K562 (cell line): ENCODE data around the gene BCL2L15. TPM values are rescaled to one million over a fixed set of nuclear protein-coding genes. Genes with fewer than 3 reads are reported as not detected.

ENCODE experiments used
- ATAC-seq: fragments of 200-7000 bp; cut with Tn5 transposase; 3 replicates; pipeline ENCODE4 v1.9.1; 2020; ENCODE audit warnings: moderate library complexity
- BruUV-seq: library from RNA; stranded (reverse); fragments of 400-500 nt; replicated peaks from 2 replicates; lab custom pipeline; 2021; lab: Mats Ljungman, UMichigan
- CTCF ChIA-PET: fragments of 300-600 bp; formaldehyde crosslinking; extraction: SDS; loops from one replicate; lab custom pipeline; 2021; ENCODE audit warnings: low intra/inter-chr PET ratio; lab: Yijun Ruan, JAX
- POLR2A ChIA-PET: fragments of 300-600, 350-650 bp; sonication (Branson Sonifier 250); formaldehyde crosslinking; extraction: SDS; loops from one replicate; lab custom pipeline; 2021; ENCODE audit warnings: antibody characterized with exemption, inconsistent platforms; lab: Yijun Ruan, JAX
- DNase-seq, 4 experiments: peaks; one replicate each; pipeline versions ENCODE4 v3.0.0 to v3.0.0-alpha.2; 2011 to 2018; ENCODE audit warnings: low spot score in 3 of 4, mixed read lengths in 3 of 4; ENCODE audit errors: extremely low read depth in 1 of 4
- FAIRE-seq: peaks from 2 replicates; lab custom pipeline; 2011; peaks lifted over from hg19 to GRCh38; lab: Jason Lieb, UNC
- H2AFZ ChIP-seq: 2 replicates; pipeline ENCODE4 v1.6.0; 2011; ENCODE audit warnings: low read depth, low read length, control low read depth, inconsistent platforms
- H3K27ac ChIP-seq: fragments of 200-600 bp; 3 replicates; pipeline ENCODE4 v1.8.0; 2011; ENCODE audit warnings: low read depth, mild to moderate bottlenecking, control low read depth, inconsistent platforms, low read length, moderate library complexity, mixed read lengths; ENCODE audit errors: extremely low read depth
- H3K27me3 ChIP-seq, 2 experiments: fragments of 300-600 bp in 1 of 2; 2 replicates in 1 of 2; 3 replicates in 1 of 2; pipeline versions ENCODE4 v1.6.0 to v1.8.0; 2011; ENCODE audit warnings: inconsistent platforms in 2 of 2, low read length in 2 of 2, mild to moderate bottlenecking in 1 of 2, mixed read lengths in 1 of 2, moderate library complexity in 1 of 2; ENCODE audit not compliant: control insufficient read depth in 2 of 2, insufficient read depth in 2 of 2
- H3K36me3 ChIP-seq: fragments of 300-600 bp; 3 replicates; pipeline ENCODE4 v1.8.0; 2011; ENCODE audit warnings: mild to moderate bottlenecking, low read length, inconsistent platforms; ENCODE audit not compliant: control insufficient read depth, insufficient read depth
- H3K4me1 ChIP-seq, 2 experiments: fragments of 200-600 bp in 1 of 2; replicated peaks in 1 of 2; 2 replicates in 1 of 2; 3 replicates in 1 of 2; pipeline versions ENCODE4 v1.5.1 to v1.8.0; 2011; ENCODE audit warnings: inconsistent platforms in 2 of 2, low read length in 2 of 2, mild to moderate bottlenecking in 1 of 2, mixed read lengths in 1 of 2, moderate library complexity in 1 of 2; ENCODE audit not compliant: control insufficient read depth in 2 of 2, insufficient read depth in 2 of 2
- H3K4me2 ChIP-seq: 2 replicates; pipeline ENCODE4 v1.6.1; 2011; ENCODE audit warnings: low read length, control low read depth, inconsistent platforms, mixed read lengths; ENCODE audit not compliant: insufficient read depth
- H3K4me3 ChIP-seq: fragments of 200-600 bp; sonication (generic), shearing (Covaris generic); 2 replicates; pipeline ENCODE4 v1.5.1; 2016; ENCODE audit warnings: control low read depth, inconsistent platforms
- H3K79me2 ChIP-seq: fragments of 200-600 bp; 3 replicates; pipeline ENCODE4 v1.8.0; 2011; ENCODE audit warnings: low read length, inconsistent platforms; ENCODE audit not compliant: control insufficient read depth, insufficient read depth
- H3K9ac ChIP-seq, 2 experiments: 2 replicates each; pipeline versions ENCODE4 v1.6.0 to v1.6.1; 2011; ENCODE audit warnings: low read depth in 2 of 2, low read length in 2 of 2, control low read depth in 1 of 2, inconsistent platforms in 1 of 2, mild to moderate bottlenecking in 1 of 2, mixed read lengths in 1 of 2; ENCODE audit not compliant: insufficient read depth in 1 of 2
- H3K9me1 ChIP-seq: one replicate; pipeline ENCODE4 v1.6.0; 2011; ENCODE audit warnings: inconsistent platforms, mild to moderate bottlenecking, low read length, moderate library complexity; ENCODE audit not compliant: control insufficient read depth, insufficient read depth
- H3K9me3 ChIP-seq: replicated peaks from 2 replicates; pipeline ENCODE4 v1.5.1; 2011; ENCODE audit warnings: low read depth, low read length, inconsistent platforms; ENCODE audit not compliant: control insufficient read depth, insufficient read depth
- H4K20me1 ChIP-seq: replicated peaks from 2 replicates; pipeline ENCODE4 v1.6.1; 2011; ENCODE audit warnings: low read length, inconsistent platforms, mixed read lengths; ENCODE audit not compliant: control insufficient read depth, insufficient read depth
- C11orf30 ChIP-seq: fragments of 450-650 bp; IDR thresholded peaks from 2 replicates; pipeline ENCODE4 v1.6.1; 2016; ENCODE audit warnings: low read depth, mild to moderate bottlenecking
- DACH1 ChIP-seq: fragments of 450-650 bp; IDR thresholded peaks from 2 replicates; pipeline ENCODE4 v1.6.1; 2018; ENCODE audit not compliant: partially characterized antibody
- ELF1 ChIP-seq: fragments of 200-800 bp; sonication (Bioruptor generic); IDR thresholded peaks from 2 replicates; pipeline ENCODE4 v1.6.1; 2016; ENCODE audit warnings: missing genetic modification characterization, missing compliant biosample characterization
- FOSL1 ChIP-seq: fragments of 200-800 bp; sonication (Bioruptor generic); conservative IDR thresholded peaks from 2 replicates; pipeline ENCODE4 v1.6.1; 2016; ENCODE audit warnings: missing genetic modification characterization, missing compliant biosample characterization
- HNRNPK ChIP-seq: fragments of 200-400 bp; formaldehyde crosslinking; IDR thresholded peaks from one replicate; pipeline ENCODE4 v1.6.1; 2018; ENCODE audit warnings: mild to moderate bottlenecking, low read depth, low read length; ENCODE audit not compliant: poor library complexity, severe bottlenecking
- JUN ChIP-seq, 2 experiments: sonication (generic) in 1 of 2; formaldehyde crosslinking in 1 of 2; IDR thresholded peaks; 2 replicates each; pipeline versions ENCODE4 v1.6.1 to v1.8.0; 2012 to 2022; ENCODE audit warnings: borderline replicate concordance in 2 of 2, mild to moderate bottlenecking in 2 of 2, improper control_type of control experiment in 1 of 2, low read depth in 1 of 2, low read length in 1 of 2, missing genetic modification reagents in 1 of 2
- KDM1A ChIP-seq, 2 experiments: fragments of 450-650 bp; IDR thresholded peaks; 2 replicates each; pipeline ENCODE4 v1.6.1; 2016; ENCODE audit warnings: mild to moderate bottlenecking in 2 of 2
- MAFF ChIP-seq: IDR thresholded peaks from 2 replicates; pipeline ENCODE4 v1.6.1; 2012; ENCODE audit warnings: low read length, improper control_type of control experiment
- MAFG ChIP-seq: fragments of 450-650 bp; conservative IDR thresholded peaks from 2 replicates; pipeline ENCODE4 v1.6.1; 2016; ENCODE audit warnings: missing genetic modification characterization, missing compliant biosample characterization
- MAFK ChIP-seq: IDR thresholded peaks from 2 replicates; pipeline ENCODE4 v1.6.1; 2011; ENCODE audit warnings: low read length, improper control_type of control experiment
- NFE2 ChIP-seq: IDR thresholded peaks from 2 replicates; pipeline ENCODE4 v1.6.1; 2014; ENCODE audit warnings: antibody characterized with exemption, low read depth
- ZNF24 ChIP-seq: fragments of 450-650 bp; IDR thresholded peaks from 2 replicates; pipeline ENCODE4 v1.6.1; 2016
- ZNF316 ChIP-seq: fragments of 450-650 bp; IDR thresholded peaks from 2 replicates; pipeline ENCODE4 v1.6.1; 2016
- ZNF449 ChIP-seq: fragments of 250-450 bp; sonication (Bioruptor Pico); IDR thresholded peaks from 2 replicates; pipeline ENCODE4 v1.8.0; 2022; ENCODE audit warnings: moderate library complexity, mild to moderate bottlenecking, inconsistent platforms
- WGBS: fragments of 100-300 bp; shearing (Covaris generic); methylation state at CpG from one replicate; pipeline ENCODE4 v1.1.6; 2016; ENCODE audit warnings: low coverage, mixed read lengths; ENCODE audit not compliant: insufficient coverage; ENCODE audit errors: missing lambda C conversion rate; 5-methylcytosine and 5-hydroxymethylcytosine counted together
- in situ Hi-C: fragments of 300-500 bp; cut with MboI; formaldehyde crosslinking; loops from 4 replicates; pipeline ENCODE4 v1.15.0; 2018; ENCODE audit warnings: inconsistent platforms, mixed read lengths
- intact Hi-C: fragments of 100-400 bp; cut with micrococcal nuclease; formaldehyde crosslinking; loops from 2 replicates; pipeline ENCODE4 v1.14.2; 2022
- polyA plus RNA-seq, 8 experiments: library from polyadenylated mRNA; depleted of rRNA in 4 of 8; stranded (reverse) in 5 of 8; unstranded in 3 of 8; fragments of >200 nt; fragmentation: Nextera tagmentation in 2 of 8; fragmentation: Illumina TruSeq in 1 of 8; extraction: Ambion mirVana in 2 of 8; extraction: Trizol in 1 of 8; gene quantifications; 2 replicates each; pipeline versions ENCODE4 v1.2.1 to v1.2.3, GENCODE V29; 2011 to 2014; ENCODE audit warnings: inconsistent platforms in 1 of 8, missing spikeins in 1 of 8
- total RNA-seq, 7 experiments: library from RNA; depleted of rRNA in 6 of 7; stranded (reverse); fragments of >200 nt in 6 of 7; fragmentation: Illumina TruSeq in 2 of 7; extraction: Trizol in 2 of 7; gene quantifications; 2 replicates each; pipeline versions ENCODE4 v1.2.1 to v1.2.3, GENCODE V29; 2011 to 2021; ENCODE audit warnings: low replicate concordance in 1 of 7
- TF ChIP-seq, protein P1 (sequence below): IDR thresholded peaks from 2 replicates; pipeline ENCODE4 v1.6.1; 2016; ENCODE audit warnings: missing genetic modification characterization, missing compliant biosample characterization

The BCL2L15 gene
- total and polyA plus RNA-seq, 9 of the 15 experiments (the other 6 are each of a cell fraction or from before 2014, with no cell fraction given) = 0.06 to 0.42 (median 0.28) TPM; not detected in 1

- TF ChIP-seq, protein P1, sequence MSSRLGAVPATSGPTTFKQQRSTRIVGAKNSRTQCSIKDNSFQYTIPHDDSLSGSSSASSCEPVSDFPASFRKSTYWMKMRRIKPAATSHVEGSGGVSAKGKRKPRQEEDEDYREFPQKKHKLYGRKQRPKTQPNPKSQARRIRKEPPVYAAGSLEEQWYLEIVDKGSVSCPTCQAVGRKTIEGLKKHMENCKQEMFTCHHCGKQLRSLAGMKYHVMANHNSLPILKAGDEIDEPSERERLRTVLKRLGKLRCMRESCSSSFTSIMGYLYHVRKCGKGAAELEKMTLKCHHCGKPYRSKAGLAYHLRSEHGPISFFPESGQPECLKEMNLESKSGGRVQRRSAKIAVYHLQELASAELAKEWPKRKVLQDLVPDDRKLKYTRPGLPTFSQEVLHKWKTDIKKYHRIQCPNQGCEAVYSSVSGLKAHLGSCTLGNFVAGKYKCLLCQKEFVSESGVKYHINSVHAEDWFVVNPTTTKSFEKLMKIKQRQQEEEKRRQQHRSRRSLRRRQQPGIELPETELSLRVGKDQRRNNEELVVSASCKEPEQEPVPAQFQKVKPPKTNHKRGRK (tag) = peak; percentile 34; the same call in 1 of the 2 replicates
Observed at GRCh38 chr1:113859478-113860175, 27.8 kb downstream of the BCL2L15 start (continued).

DNA sequence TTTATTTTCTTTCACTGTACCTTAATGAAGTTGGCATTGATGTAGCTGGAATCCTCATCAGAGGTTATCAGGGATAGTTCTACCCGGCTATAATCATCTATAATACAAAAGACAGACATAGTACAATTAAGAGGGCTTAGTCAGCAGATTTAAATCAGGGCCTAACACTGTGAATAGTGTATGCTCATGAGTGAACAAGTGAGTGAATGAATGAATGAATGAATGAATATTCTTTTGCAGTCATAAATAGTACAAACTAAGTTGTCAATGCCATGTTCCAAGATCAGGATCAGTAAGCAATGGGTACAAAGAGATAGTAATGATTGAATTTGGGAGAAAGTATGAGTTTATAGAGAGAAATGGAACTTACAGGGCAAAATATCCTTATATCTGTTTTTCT, 28.4 kb downstream of the BCL2L15 start:
- in situ Hi-C loops = no loop called here
- peak; percentile 37 for ATAC-seq
- CTCF ChIA-PET = no interaction called here
- no peak for DNase-seq
- no peaks in the 10 kb centered on the region for H3K79me2 ChIP-seq
- no peak overlapping the region for H3K4me3 ChIP-seq
- peaks cover 4 to 13% of the 10 kb centered on the region in 2 experiments; a peak in 3 of 5 replicates for H3K4me1 ChIP-seq
- peak overlapping the region; percentile 30 for H2AFZ ChIP-seq
- H3K4me2 ChIP-seq = no peak overlapping the region
- H3K27me3 ChIP-seq = no peaks in the 10 kb centered on the region
- POLR2A ChIA-PET = interaction anchor here (0.9 to 1.3 kb wide), 6 partner anchors 9 to 147 kb away, joined by 3 to 7 read pairs (median 4); partner anchors contain the start of gene RSBN1
- FAIRE-seq = no peak
- no peaks in the 10 kb centered on the region for H3K9me3 ChIP-seq
- 18% methylated on average over 1 of the region's 1 CpG for WGBS
- TF ChIP-seq ELF1 (tag) (peak; percentile 24; the same call in 1 of the 2 replicates), ZNF316 (peak; percentile 98), DACH1 (no peak), MAFG (tag) (peak; percentile 94), JUN (IDR thresholded peaks at IDR 0.05; ENCODE audit: borderline replicate concordance, low read depth, low read length) (no peak), JUN (CRISPR knock-in tag; IDR thresholded peaks at IDR 0.05; ENCODE audit: borderline replicate concordance) (no peak), C11orf30 (peak; percentile 96), KDM1A (IDR thresholded peaks at IDR 0.05) (peak; percentile 32 to 56; a peak in 2 of 4 replicates), MAFK (peak; percentile 94), FOSL1 (tag) (0 out of 2 replicates have a peak, but pooled peaks have one; percentile 10), NFE2 (peak; percentile 38; the same call in 1 of the 2 replicates), MAFF (peak; percentile 94), ZNF24 (peak; percentile 99), ZNF449 (CRISPR knock-in tag) (no peak), HNRNPK (no peak)
- TF ChIP-seq, all 486 proteins: peak for 10
- 0 out of 4 replicates have a peak overlapping the region, but pooled peaks of 1 of the 2 experiments have one; percentile 33 for H3K9ac ChIP-seq
- no peaks in the 10 kb centered on the region for H4K20me1 ChIP-seq
- no peak overlapping the region; the same call in 2 of the 3 replicates for H3K27ac ChIP-seq
- no peaks in the 10 kb centered on the region for H3K36me3 ChIP-seq
- BruUV-seq = no TSS peak
- no peaks in the 10 kb centered on the region for H3K9me1 ChIP-seq
- intact Hi-C loops = no loop called here
